ENCODE data around the gene CAPG. TPM values are rescaled to one million over a fixed set of nuclear protein-coding genes. Genes with fewer than 3 reads are reported as not detected.

The CAPG gene
- total and polyA plus RNA-seq, 2 of the 4 experiments (the other 2 are of a cell fraction): 79.9 to 98.3 TPM

GRCh38 chr2:85367180-85367579, 43.0 kb downstream of the CAPG start:
- H3K4me2 ChIP-seq (ENCODE audit: low read depth, low read length): no peak overlapping the region

More at GRCh38 chr2:85367180-85367579, 43.0 kb downstream of the CAPG start:
- Histone ChIP-seq H3K9ac (ENCODE audit: low read depth, low read length) (no peak overlapping the region), H2AK9ac (replicated peaks; ENCODE audit: low read depth, low read length, poor library complexity) (no peak overlapping the region), H3K23ac (ENCODE audit: low read depth, low read length) (no peak overlapping the region), H4K5ac (ENCODE audit: low read depth, low read length) (no peak overlapping the region), H2BK15ac (ENCODE audit: low read depth, low read length) (no peak overlapping the region), H2AK5ac (ENCODE audit: low read depth, low read length) (no peak overlapping the region), H3K79me1 (ENCODE audit: low read depth in 1 of 2, low read length in 2 of 2) (no peaks in the 10 kb centered on the region), H3K4me1 (ENCODE audit: control insufficient read depth, insufficient read depth, low read length) (peaks cover 3% of the 10 kb centered on the region; the same call in 1 of the 2 replicates), H3K18ac (ENCODE audit: low read depth, low read length) (no peak overlapping the region), H4K8ac (ENCODE audit: low read depth in 2 of 2, low read length in 2 of 2) (no peak overlapping the region), H2BK20ac (ENCODE audit: low read depth, low read length) (no peak overlapping the region), H3K14ac (replicated peaks; ENCODE audit: low read depth, low read length) (no peak overlapping the region), H2BK5ac (ENCODE audit: low read depth, low read length, poor library complexity, severe bottlenecking) (no peak overlapping the region), H2BK120ac (ENCODE audit: low read depth, low read length) (no peak overlapping the region), H4K20me1 (ENCODE audit: insufficient read depth, low read length) (no peaks in the 10 kb centered on the region), H3K9me3 (ENCODE audit: control insufficient read depth, insufficient read depth, low read length) (no peaks in the 10 kb centered on the region), H2AFZ (replicated peaks; ENCODE audit: low read length, poor library complexity) (no peak overlapping the region), H3K27ac (ENCODE audit: insufficient read depth, low read length) (no peak overlapping the region), H3K4ac (ENCODE audit: low read depth, low read length) (no peak overlapping the region), H3K9me1 (ENCODE audit: insufficient read depth, low read length) (peaks cover 11% of the 10 kb centered on the region), H4K91ac (ENCODE audit: insufficient read depth, low read depth, low read length) (no peak overlapping the region), H3K4me3 (ENCODE audit: insufficient read depth, low read depth, low read length) (no peak overlapping the region), H3K27me3 (ENCODE audit: control insufficient read depth, insufficient read depth, low read length) (no peaks in the 10 kb centered on the region), H3K56ac (ENCODE audit: extremely low read depth, insufficient read depth, low read length) (no peak overlapping the region), H3K36me3 (ENCODE audit: control insufficient read depth, insufficient read depth, low read length) (peaks cover 11% of the 10 kb centered on the region)
- no peak for TF ChIP-seq RAD21 (IDR thresholded peaks at IDR 0.05; ENCODE audit: low read length)
- TF ChIP-seq FOS (IDR thresholded peaks at IDR 0.05; ENCODE audit: low read depth, low read length): no peak
- TF ChIP-seq BHLHE40 (IDR thresholded peaks at IDR 0.05; ENCODE audit: low read depth, low read length): no peak
- TF ChIP-seq CTCF (conservative IDR thresholded peaks at IDR 0.05; ENCODE audit: low read depth, low read length): no peak
- no peak for TF ChIP-seq CEBPB (IDR thresholded peaks at IDR 0.05; ENCODE audit: low read depth, low read length)
- no peak for TF ChIP-seq RCOR1 (IDR thresholded peaks at IDR 0.05; ENCODE audit: insufficient replicate concordance, low read length)
- TF ChIP-seq USF2 (IDR thresholded peaks at IDR 0.05; ENCODE audit: low read depth, low read length): no peak
- TF ChIP-seq MAFK (IDR thresholded peaks at IDR 0.05; ENCODE audit: low read depth, low read length): no peak
- TF ChIP-seq MXI1 (IDR thresholded peaks at IDR 0.05; ENCODE audit: borderline replicate concordance, low read depth, low read length): no peak
- TF ChIP-seq MAZ (IDR thresholded peaks at IDR 0.05; ENCODE audit: borderline replicate concordance, low read depth, low read length): no peak
- no peak for TF ChIP-seq ELK1 (IDR thresholded peaks at IDR 0.05; ENCODE audit: borderline replicate concordance, low read depth, low read length)
- no peak for TF ChIP-seq POLR2A (IDR thresholded peaks at IDR 0.05; ENCODE audit: low read depth, low read length)
- TF ChIP-seq RFX5 (IDR thresholded peaks at IDR 0.05; ENCODE audit: low read depth, low read length): no peak
- TF ChIP-seq SMC3 (IDR thresholded peaks at IDR 0.05; ENCODE audit: low read depth, low read length): no peak
- TF ChIP-seq CHD1 (IDR thresholded peaks at IDR 0.05; ENCODE audit: low read depth, low read length): no peak
- no peak for TF ChIP-seq NFE2L2 (IDR thresholded peaks at IDR 0.05; ENCODE audit: low read depth, low read length)
- intact Hi-C loops (cut with micrococcal nuclease): no loop called here
- DNase-seq (no peak), ATAC-seq (ENCODE audit: low read depth) (no peak)
- in situ Hi-C loops (cut with MboI; ENCODE audit: low sequenced_read_pairs): no loop called here
- POLR2A ChIA-PET (ENCODE audit: unreplicated experiment): no interaction called here
- dilution Hi-C loops (cut with HindIII; ENCODE audit: low sequenced_read_pairs, unreplicated experiment): no loop called here
- CTCF ChIA-PET: no interaction called here
- WGBS, 2 experiments (ENCODE audit: extremely low coverage in 2 of 2, insufficient read length in 1 of 2): 100% methylated on average over 1 of the region's 5 CpGs; no CpG with 5 or more reads in 1 of the 2 experiments
- no TSS peak for BruUV-seq (replicated peaks)

Data from IMR-90 (cell line).